Measurements from ENCODE around the gene CTPS1. TPM values are rescaled to one million over a fixed set of nuclear protein-coding genes. Genes with fewer than 3 reads are reported as not detected.

Gene CTPS1
- total RNA-seq, 1 experiment from 2014 or later, result 66.4 TPM

- H3K36me3 ChIP-seq (ENCODE audit: control insufficient read depth in 1 of 2, insufficient read depth in 2 of 2, low read length in 2 of 2), result peaks cover 7 to 23% of the 10 kb centered on the region in 2 experiments; a peak in 3 of 4 replicates
- no peak overlapping the region for H3K4me3 ChIP-seq (replicated peaks in 1 of 2; ENCODE audit: low read depth in 1 of 2, low read length in 2 of 2)
- intact Hi-C loops (cut with micrococcal nuclease), result no loop called here
- DNase-seq (ENCODE audit: low read depth, low spot score), result no peak
- RAD21 ChIA-PET (ENCODE audit: low non-redundant PET in 1 of 2, low total read pairs in 2 of 2, uncharacterized antibody in 2 of 2, unreplicated experiment in 2 of 2), result no interaction called here
- H3K27ac ChIP-seq (ENCODE audit: low read depth, low read length), result no peak overlapping the region
- no peak overlapping the region for H3K4me2 ChIP-seq (ENCODE audit: low read length)
- no peak overlapping the region for H3K9ac ChIP-seq (ENCODE audit: low read length)
- H3K79me2 ChIP-seq (ENCODE audit: insufficient read depth, low read length), result no peaks in the 10 kb centered on the region
- H3K9me3 ChIP-seq (ENCODE audit: control insufficient read depth in 1 of 2, insufficient read depth in 1 of 2, low read depth in 1 of 2, low read length in 2 of 2), result no peaks in the 10 kb centered on the region
- no peaks in the 10 kb centered on the region for H3K27me3 ChIP-seq (ENCODE audit: insufficient read depth, low read length)
- no TSS peak for BruUV-seq (replicated peaks)
- H2AFZ ChIP-seq (ENCODE audit: low read depth, low read length, poor library complexity, severe bottlenecking), result no peak overlapping the region
- no peak for ATAC-seq
- H3K9me2 ChIP-seq (ENCODE audit: insufficient read depth), result no peaks in the 10 kb centered on the region
- TF ChIP-seq SP1 (IDR thresholded peaks at IDR 0.05; ENCODE audit: low read depth) (no peak), ATF3 (IDR thresholded peaks at IDR 0.05) (no peak), TCF7L2 (IDR thresholded peaks at IDR 0.05; ENCODE audit: borderline replicate concordance, extremely low read depth, insufficient read depth, insufficient read length) (no peak), EZH2phosphoT487 (IDR thresholded peaks at IDR 0.05; ENCODE audit: borderline replicate concordance) (no peak), CEBPB (IDR thresholded peaks at IDR 0.05; ENCODE audit: low read depth) (no peak), FOSL1 (IDR thresholded peaks at IDR 0.05; ENCODE audit: low read depth) (no peak), RAD21 (IDR thresholded peaks at IDR 0.05; ENCODE audit: low read depth) (no peak), ZBTB33 (IDR thresholded peaks at IDR 0.05; ENCODE audit: extremely low read depth, insufficient replicate concordance, low read length) (no peak), SIN3A (IDR thresholded peaks at IDR 0.05; ENCODE audit: low read depth) (no peak), CBX3 (IDR thresholded peaks at IDR 0.05; ENCODE audit: low read depth) (no peak), ELF1 (IDR thresholded peaks at IDR 0.05; ENCODE audit: borderline replicate concordance, low read depth) (no peak), MAX (IDR thresholded peaks at IDR 0.05) (no peak)
- no peaks in the 10 kb centered on the region for H3K4me1 ChIP-seq (ENCODE audit: control insufficient read depth in 1 of 2, insufficient read depth in 2 of 2, low read length in 2 of 2)
- no peaks in the 10 kb centered on the region for H4K20me1 ChIP-seq (ENCODE audit: insufficient read depth)
- CTCF ChIA-PET, result no interaction called here
- POLR2A ChIA-PET, result no interaction called here
These were observed 39.9 kb downstream of the CTPS1 start for GRCh38 chr1:41019353-41019745.
